GM11168 (cell line): ENCODE measurements around the gene PLA2G12B.
"Not testable (repeated sequence)": the region's sequence is repeated elsewhere in the genome, so short reads cannot be mapped to it uniquely, and the experiment has no call there.

Source experiments
- in situ Hi-C: fragments of 300-500 bp; cut with MboI; formaldehyde crosslinking; loops from one replicate; pipeline ENCODE4 v1.12.0; 2022; ENCODE audit warnings: low sequenced_read_pairs; ENCODE audit not compliant: unreplicated experiment

Gene PLA2G12B

GRCh38 chr10:72954596-72955554 is at the start of gene PLA2G12B:
Gene PLA2G12B (minus strand): TSS chr10:72954806. CDS start chr10:72954685, 121 bp downstream.
- in situ Hi-C loops = no loop called here

- in situ Hi-C loops = no loop called here
Measured at GRCh38 chr10:73003822-73004221, 49.2 kb upstream of the PLA2G12B start.

- in situ Hi-C loops = no loop called here
Measured at GRCh38 chr10:73000973-73001372, 46.4 kb upstream of the PLA2G12B start.

GRCh38 chr10:72997099-72997498 is 42.5 kb upstream of the PLA2G12B start:
- in situ Hi-C loops = no loop called here

- in situ Hi-C loops = not testable (repeated sequence)
Measured at GRCh38 chr10:72995459-72995858, 40.9 kb upstream of the PLA2G12B start.

- in situ Hi-C loops = not testable (repeated sequence)
Measured at GRCh38 chr10:72989771-72990170, 35.2 kb upstream of the PLA2G12B start.

- in situ Hi-C loops = not testable (repeated sequence)
Measured at GRCh38 chr10:72984618-72985017, 30.0 kb upstream of the PLA2G12B start.

GRCh38 chr10:72981882-72982529 is 27.4 kb upstream of the PLA2G12B start:
- in situ Hi-C loops = no loop called here

- in situ Hi-C loops = no loop called here
Measured at GRCh38 chr10:72981028-72981881, 26.6 kb upstream of the PLA2G12B start.

GRCh38 chr10:72980348-72980747 is 25.7 kb upstream of the PLA2G12B start:
- in situ Hi-C loops = no loop called here

GRCh38 chr10:72979709-72980108 is 25.1 kb upstream of the PLA2G12B start:
- in situ Hi-C loops = no loop called here

GRCh38 chr10:72976886-72977285 is 22.3 kb upstream of the PLA2G12B start:
- in situ Hi-C loops = no loop called here

- in situ Hi-C loops = no loop called here
Measured at GRCh38 chr10:72956001-72956400, 1.4 kb upstream of the PLA2G12B start.

GRCh38 chr10:72954230-72954595 is 393 bp downstream of the PLA2G12B start:
- in situ Hi-C loops = no loop called here

- in situ Hi-C loops = no loop called here
Measured at GRCh38 chr10:72953687-72954086, 919 bp downstream of the PLA2G12B start.

GRCh38 chr10:72952642-72953158 is 1.9 kb downstream of the PLA2G12B start:
- in situ Hi-C loops = no loop called here

- in situ Hi-C loops = no loop called here
Measured at GRCh38 chr10:72952189-72952588, 2.4 kb downstream of the PLA2G12B start.

- in situ Hi-C loops = no loop called here
Measured at GRCh38 chr10:72951760-72952159, 2.8 kb downstream of the PLA2G12B start.

- in situ Hi-C loops = no loop called here
Measured at GRCh38 chr10:72948762-72949161, 5.8 kb downstream of the PLA2G12B start.

GRCh38 chr10:72946963-72947362 is 7.6 kb downstream of the PLA2G12B start:
- in situ Hi-C loops = no loop called here
